Mesenteric fat pad (tissue), 1 donor: ENCODE measurements around the gene PIGH. TPM values are rescaled to one million over a fixed set of nuclear protein-coding genes. Genes with fewer than 3 reads are reported as not detected.

Experiments used
- DNase-seq: peaks from one replicate; pipeline ENCODE4 v3.0.0-alpha.2; 2020; ENCODE audit warnings: low spot score
- total RNA-seq: library from RNA; stranded (reverse); fragmentation: NEBNext Ultra II Directional; extraction: Animal tissue kit (Norgen Biotek cat#: 25700); gene quantifications from one replicate; pipeline ENCODE4 v1.2.1, GENCODE V29; 2021
- donor health status: DM: yes; HTN: yes; CAD: no.

PIGH gene
- total RNA-seq, 1 donor from 2014 or later: 16.9 TPM

- no peak for DNase-seq
These were observed 46.5 kb downstream of the PIGH start for GRCh38 chr14:67553547-67553946.

GRCh38 chr14:67551940-67552339, 48.1 kb downstream of the PIGH start:
- DNase-seq: no peak

GRCh38 chr14:67551123-67551522, 48.9 kb downstream of the PIGH start:
- DNase-seq: no peak

GRCh38 chr14:67549734-67550133, 50.3 kb downstream of the PIGH start:
- DNase-seq: peak; percentile 18

GRCh38 chr14:67547224-67547780, 52.8 kb downstream of the PIGH start:
- DNase-seq: peak; percentile 60

GRCh38 chr14:67544590-67544989, 55.5 kb downstream of the PIGH start:
- DNase-seq: no peak

- peak; percentile 55 for DNase-seq
These were observed 57.4 kb downstream of the PIGH start for GRCh38 chr14:67542620-67543019.

- peak; percentile 87 for DNase-seq
These were observed 58.4 kb downstream of the PIGH start for GRCh38 chr14:67541448-67542387.

Other genes starting within 250 kb of the PIGH start
- 65.9 TPM for gene ATP6V1D, start 240.5 kb downstream of the PIGH start, total RNA-seq
- gene EIF2S1, start 239.9 kb downstream of the PIGH start, total RNA-seq: 91.2 TPM
- 0.64 TPM for gene PLEK2, start 188.1 kb downstream of the PIGH start, total RNA-seq
- gene TMEM229B, start 111.5 kb downstream of the PIGH start, total RNA-seq: 1.7 TPM
- gene PLEKHH1, start 67.0 kb downstream of the PIGH start, total RNA-seq: 6.8 TPM
- 6.6 TPM for gene ARG2, start 19.7 kb upstream of the PIGH start, total RNA-seq
- 195 TPM for gene VTI1B, start 74.4 kb upstream of the PIGH start, total RNA-seq
- 33.1 TPM for gene RDH11, start 95.5 kb upstream of the PIGH start, total RNA-seq
- gene RDH12, start 101.6 kb upstream of the PIGH start, total RNA-seq: not detected
- 29.1 TPM for gene ZFYVE26, start 216.3 kb upstream of the PIGH start, total RNA-seq
- 14.7 TPM for gene RAD51B, start 219.5 kb upstream of the PIGH start, total RNA-seq